Ectodermal cell (in vitro differentiated cells): ENCODE results near the gene FRY.

Source experiments
- H3K27ac ChIP-seq: 2 replicates; pipeline ENCODE4 v1.7.0; 2013; ENCODE audit warnings: mild to moderate bottlenecking, low read depth, low read length; ENCODE audit not compliant: insufficient read depth, poor library complexity, severe bottlenecking
- H3K27me3 ChIP-seq: 2 replicates; pipeline ENCODE4 v1.7.0; 2013; ENCODE audit warnings: mild to moderate bottlenecking, low read length; ENCODE audit not compliant: insufficient read depth, control insufficient read depth, poor library complexity, severe bottlenecking
- H3K36me3 ChIP-seq: one replicate; pipeline ENCODE4 v1.7.0; 2013; ENCODE audit warnings: low read length; ENCODE audit not compliant: control insufficient read depth, insufficient read depth
- H3K4me1 ChIP-seq: one replicate; pipeline ENCODE4 v1.7.0; 2013; ENCODE audit warnings: low read length; ENCODE audit not compliant: control insufficient read depth, insufficient read depth
- H3K4me3 ChIP-seq: 2 replicates; pipeline ENCODE4 v1.7.0; 2013; ENCODE audit warnings: low read depth, low read length, control low read depth; ENCODE audit not compliant: insufficient read depth
- H3K9me3 ChIP-seq: 2 replicates; pipeline ENCODE4 v1.7.0; 2013; ENCODE audit warnings: mild to moderate bottlenecking, low read length, moderate library complexity; ENCODE audit not compliant: control insufficient read depth
- WGBS, 2 experiments: methylation state at CpG; one replicate each; pipeline ENCODE4 v1.1.7; 2013; ENCODE audit warnings: missing lambda C conversion rate in 2 of 2; 5-methylcytosine and 5-hydroxymethylcytosine counted together

FRY gene

GRCh38 chr13:32216281-32216680, 184.7 kb downstream of the FRY start:
- 92% methylated on average over 5 of the region's 5 CpGs for WGBS, 2 experiments
- peaks cover 3% of the 10 kb centered on the region for H3K36me3 ChIP-seq
- H3K27me3 ChIP-seq = no peaks in the 10 kb centered on the region
- H3K27ac ChIP-seq = no peak overlapping the region
- H3K4me1 ChIP-seq = no peaks in the 10 kb centered on the region
- H3K4me3 ChIP-seq = no peak overlapping the region
- H3K9me3 ChIP-seq = no peaks in the 10 kb centered on the region

- H3K4me3 ChIP-seq = no peak overlapping the region
- no peaks in the 10 kb centered on the region for H3K27me3 ChIP-seq
- WGBS, 2 experiments = 92 to 93% methylated on average over 6 of the region's 6 CpGs
- H3K9me3 ChIP-seq = no peaks in the 10 kb centered on the region
- no peaks in the 10 kb centered on the region for H3K4me1 ChIP-seq
- H3K27ac ChIP-seq = no peak overlapping the region
- H3K36me3 ChIP-seq = peaks cover 9% of the 10 kb centered on the region
Observed at GRCh38 chr13:32222046-32222676, 190.6 kb downstream of the FRY start.

GRCh38 chr13:32224916-32225315, 193.3 kb downstream of the FRY start:
- 94 to 98% methylated on average over 5 of the region's 5 CpGs for WGBS, 2 experiments

GRCh38 chr13:32225481-32225931, 193.9 kb downstream of the FRY start:
- H3K27me3 ChIP-seq = no peaks in the 10 kb centered on the region
- no peak overlapping the region for H3K27ac ChIP-seq
- WGBS, 2 experiments = 79 to 84% methylated on average over 5 of the region's 5 CpGs

More at GRCh38 chr13:32224916-32225315, 193.3 kb downstream of the FRY start:
- Histone ChIP-seq H3K4me3 (no peak overlapping the region), H3K9me3 (no peaks in the 10 kb centered on the region), H3K36me3 (peaks cover 9% of the 10 kb centered on the region), H3K4me1 (no peaks in the 10 kb centered on the region), H3K27ac (no peak overlapping the region), H3K27me3 (no peaks in the 10 kb centered on the region)

GRCh38 chr13:32228330-32229041, 196.9 kb downstream of the FRY start:
- H3K36me3 ChIP-seq = peaks cover 13% of the 10 kb centered on the region
- H3K4me3 ChIP-seq = no peak overlapping the region
- peaks cover 4% of the 10 kb centered on the region for H3K9me3 ChIP-seq
- WGBS, 2 experiments = 89 to 92% methylated on average over 5 of the region's 5 CpGs
- no peaks in the 10 kb centered on the region for H3K27me3 ChIP-seq
- H3K27ac ChIP-seq = no peak overlapping the region
- no peaks in the 10 kb centered on the region for H3K4me1 ChIP-seq

More at GRCh38 chr13:32225481-32225931, 193.9 kb downstream of the FRY start:
- Histone ChIP-seq H3K36me3 (peaks cover 9% of the 10 kb centered on the region), H3K9me3 (no peaks in the 10 kb centered on the region), H3K4me3 (no peak overlapping the region), H3K4me1 (no peaks in the 10 kb centered on the region)

GRCh38 chr13:32229443-32229842, 197.9 kb downstream of the FRY start:
- no peaks in the 10 kb centered on the region for H3K4me1 ChIP-seq
- no peak overlapping the region for H3K4me3 ChIP-seq
- H3K27ac ChIP-seq = no peak overlapping the region
- H3K36me3 ChIP-seq = peaks cover 13% of the 10 kb centered on the region
- H3K27me3 ChIP-seq = no peaks in the 10 kb centered on the region
- H3K9me3 ChIP-seq = peaks cover 4% of the 10 kb centered on the region
- 90 to 93% methylated on average over 3 of the region's 3 CpGs for WGBS, 2 experiments

- Histone ChIP-seq H3K4me3 (no peak overlapping the region), H3K9me3 (peaks cover 4% of the 10 kb centered on the region), H3K27me3 (no peaks in the 10 kb centered on the region), H3K27ac (no peak overlapping the region), H3K36me3 (peaks cover 7% of the 10 kb centered on the region), H3K4me1 (no peaks in the 10 kb centered on the region)
- WGBS, 2 experiments = 95 to 99% methylated on average over 3 of the region's 3 CpGs
Observed at GRCh38 chr13:32232263-32232662, 200.7 kb downstream of the FRY start.

- no peak overlapping the region for H3K4me3 ChIP-seq
- H3K27ac ChIP-seq = no peak overlapping the region
- no peaks in the 10 kb centered on the region for H3K27me3 ChIP-seq
- 90 to 96% methylated on average over 2 of the region's 2 CpGs for WGBS, 2 experiments
- H3K9me3 ChIP-seq = peaks cover 4% of the 10 kb centered on the region
- no peaks in the 10 kb centered on the region for H3K4me1 ChIP-seq
- peaks cover 13% of the 10 kb centered on the region for H3K36me3 ChIP-seq
Observed at GRCh38 chr13:32233062-32233461, 201.5 kb downstream of the FRY start.

- Histone ChIP-seq H3K27me3 (no peaks in the 10 kb centered on the region), H3K27ac (no peak overlapping the region), H3K4me3 (no peak overlapping the region), H3K9me3 (peaks cover 4% of the 10 kb centered on the region), H3K4me1 (no peaks in the 10 kb centered on the region), H3K36me3 (peaks cover 17% of the 10 kb centered on the region)
- WGBS, 2 experiments = 91 to 97% methylated on average over 1 to 2 of the region's 2 CpGs
Observed at GRCh38 chr13:32234914-32235313, 203.3 kb downstream of the FRY start.

GRCh38 chr13:32237681-32238080, 206.1 kb downstream of the FRY start:
- no peaks in the 10 kb centered on the region for H3K4me1 ChIP-seq
- 93 to 98% methylated on average over 5 to 6 of the region's 6 CpGs for WGBS, 2 experiments
- H3K27me3 ChIP-seq = no peaks in the 10 kb centered on the region
- no peaks in the 10 kb centered on the region for H3K9me3 ChIP-seq
- H3K27ac ChIP-seq = no peak overlapping the region
- peaks cover 14% of the 10 kb centered on the region for H3K36me3 ChIP-seq
- H3K4me3 ChIP-seq = no peak overlapping the region
